Thyroid gland (tissue), 4 donors: ENCODE measurements around the gene RNF40.
A peak's percentile ranks its signal among the peaks of the same experiment; 100 is the strongest.

ENCODE experiments used
- POLR2A ChIP-seq, 2 donors: fragments of 450-650 bp; IDR thresholded peaks; one replicate each; pipeline ENCODE4 v1.6.1; 2017; ENCODE audit warnings: antibody characterized with exemption in 2 of 2, mild to moderate bottlenecking in 2 of 2, moderate library complexity in 1 of 2
- TF ChIP-seq, protein P1 (sequence below), 6 experiments: fragments of 200-600 bp in 3 of 6; fragments of 450-650 bp in 3 of 6; sonication (generic) in 3 of 6; IDR thresholded peaks; one replicate each; pipeline ENCODE4 v1.5.1; 2016 to 2019; ENCODE audit warnings: antibody characterized with exemption in 6 of 6, mild to moderate bottlenecking in 2 of 6, inconsistent platforms in 1 of 6, moderate library complexity in 1 of 6

DNA sequence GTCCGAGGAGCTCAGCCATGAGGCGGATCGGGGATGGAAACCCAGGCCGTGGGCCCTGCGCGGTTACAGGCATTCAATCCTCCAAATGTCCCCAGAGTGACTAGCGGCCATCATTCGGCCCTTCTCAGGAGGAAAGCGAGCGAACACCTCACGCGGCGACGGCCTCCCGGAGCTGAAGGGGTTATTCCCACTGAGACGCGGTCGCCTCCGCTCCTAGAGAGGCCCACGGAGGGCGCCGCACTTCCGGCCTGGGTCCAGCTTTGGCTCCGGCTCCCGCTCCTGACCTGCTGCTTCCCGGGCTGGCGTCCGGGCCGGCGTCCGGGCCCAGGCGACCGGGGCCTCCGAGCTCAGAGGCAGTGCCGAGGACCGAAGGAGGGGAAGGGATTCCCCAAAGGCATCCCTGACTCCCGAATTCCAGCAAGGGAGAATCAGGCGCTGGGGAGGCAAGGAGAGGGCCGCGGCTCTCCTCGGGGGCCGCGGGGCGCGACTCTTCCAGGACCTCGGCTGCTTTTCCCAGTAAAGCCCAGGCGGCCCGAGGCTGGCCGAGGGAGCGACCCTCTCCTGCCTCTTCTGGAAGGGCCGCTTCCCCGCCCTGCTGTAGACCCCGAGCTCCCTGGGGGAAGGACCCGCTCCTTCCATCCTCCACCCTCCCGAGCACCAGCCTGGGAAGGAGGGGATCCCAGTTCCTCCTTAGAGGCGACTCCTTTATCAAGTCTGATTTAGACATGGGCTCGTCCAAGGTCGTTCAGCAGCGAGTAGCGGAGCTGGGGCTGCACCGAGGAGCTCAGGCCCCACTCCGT lies 43.4 kb downstream of the RNF40 start:
- TF ChIP-seq, protein P1, sequence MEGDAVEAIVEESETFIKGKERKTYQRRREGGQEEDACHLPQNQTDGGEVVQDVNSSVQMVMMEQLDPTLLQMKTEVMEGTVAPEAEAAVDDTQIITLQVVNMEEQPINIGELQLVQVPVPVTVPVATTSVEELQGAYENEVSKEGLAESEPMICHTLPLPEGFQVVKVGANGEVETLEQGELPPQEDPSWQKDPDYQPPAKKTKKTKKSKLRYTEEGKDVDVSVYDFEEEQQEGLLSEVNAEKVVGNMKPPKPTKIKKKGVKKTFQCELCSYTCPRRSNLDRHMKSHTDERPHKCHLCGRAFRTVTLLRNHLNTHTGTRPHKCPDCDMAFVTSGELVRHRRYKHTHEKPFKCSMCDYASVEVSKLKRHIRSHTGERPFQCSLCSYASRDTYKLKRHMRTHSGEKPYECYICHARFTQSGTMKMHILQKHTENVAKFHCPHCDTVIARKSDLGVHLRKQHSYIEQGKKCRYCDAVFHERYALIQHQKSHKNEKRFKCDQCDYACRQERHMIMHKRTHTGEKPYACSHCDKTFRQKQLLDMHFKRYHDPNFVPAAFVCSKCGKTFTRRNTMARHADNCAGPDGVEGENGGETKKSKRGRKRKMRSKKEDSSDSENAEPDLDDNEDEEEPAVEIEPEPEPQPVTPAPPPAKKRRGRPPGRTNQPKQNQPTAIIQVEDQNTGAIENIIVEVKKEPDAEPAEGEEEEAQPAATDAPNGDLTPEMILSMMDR (IDR thresholded peaks at IDR 0.05), result peak in 1 of 6 experiments; percentile 7
- TF ChIP-seq POLR2A (IDR thresholded peaks at IDR 0.05), result peak in 1 of 2 donors; percentile 84
